Thoracic aorta endothelial cell (primary cell): ENCODE measurements around the gene CHD3. TPM values are rescaled to one million over a fixed set of nuclear protein-coding genes. Genes with fewer than 3 reads are reported as not detected.

Experiments used
- small RNA-seq: library from RNA; depleted of rRNA; stranded (forward); fragments of <200 nt; gene quantifications from one replicate; pipeline ENCODE3, GENCODE V24; 2012
- total RNA-seq: library from RNA; depleted of rRNA; stranded (reverse); fragments of >200 nt; gene quantifications from 2 replicates; pipeline ENCODE4 v1.2.3, GENCODE V29; 2012

The CHD3 gene
- 87.8 and 102 TPM in 2 replicates for total RNA-seq

DNA sequence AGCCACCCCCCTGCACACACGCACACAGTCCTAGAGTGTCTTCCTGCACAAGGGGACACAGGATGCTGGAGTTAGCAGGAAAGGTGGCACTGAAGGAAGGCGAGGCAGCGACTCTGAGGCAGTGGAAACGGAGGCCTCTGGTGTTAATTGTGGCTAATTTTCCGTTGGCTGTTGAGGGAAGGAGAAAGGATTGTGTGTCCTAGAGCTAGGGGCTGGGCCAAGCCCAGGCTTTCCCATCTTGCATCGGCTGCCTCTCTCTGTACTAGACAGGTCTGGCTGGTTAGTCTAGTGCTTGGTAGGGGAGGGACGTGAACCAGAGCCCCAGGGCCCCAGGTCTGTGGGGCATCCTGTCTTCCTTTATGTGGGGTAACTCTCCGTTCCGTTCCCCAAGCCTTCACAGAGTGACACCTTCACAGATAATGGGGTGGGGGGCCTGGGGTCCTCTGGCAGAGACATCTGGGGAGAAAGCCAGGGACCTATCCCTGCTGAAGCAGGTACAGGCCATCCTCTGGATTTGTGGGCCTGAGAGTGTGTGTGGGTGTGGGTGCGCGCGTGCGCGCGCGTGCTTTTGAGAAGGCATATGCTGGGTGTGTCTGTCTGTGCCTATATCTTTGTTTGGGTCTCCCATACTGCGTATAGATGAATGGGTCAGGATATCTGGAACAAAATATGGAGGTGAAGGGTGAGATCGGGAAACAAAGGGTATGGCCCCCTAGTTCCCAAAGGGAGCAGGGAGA lies at the start of gene CHD3:
TSS of gene CHD3 (plus strand) at position 606 of the 737 bp plus-strand sequence. CDS start 212 bp downstream, outside the sequence.

DNA sequence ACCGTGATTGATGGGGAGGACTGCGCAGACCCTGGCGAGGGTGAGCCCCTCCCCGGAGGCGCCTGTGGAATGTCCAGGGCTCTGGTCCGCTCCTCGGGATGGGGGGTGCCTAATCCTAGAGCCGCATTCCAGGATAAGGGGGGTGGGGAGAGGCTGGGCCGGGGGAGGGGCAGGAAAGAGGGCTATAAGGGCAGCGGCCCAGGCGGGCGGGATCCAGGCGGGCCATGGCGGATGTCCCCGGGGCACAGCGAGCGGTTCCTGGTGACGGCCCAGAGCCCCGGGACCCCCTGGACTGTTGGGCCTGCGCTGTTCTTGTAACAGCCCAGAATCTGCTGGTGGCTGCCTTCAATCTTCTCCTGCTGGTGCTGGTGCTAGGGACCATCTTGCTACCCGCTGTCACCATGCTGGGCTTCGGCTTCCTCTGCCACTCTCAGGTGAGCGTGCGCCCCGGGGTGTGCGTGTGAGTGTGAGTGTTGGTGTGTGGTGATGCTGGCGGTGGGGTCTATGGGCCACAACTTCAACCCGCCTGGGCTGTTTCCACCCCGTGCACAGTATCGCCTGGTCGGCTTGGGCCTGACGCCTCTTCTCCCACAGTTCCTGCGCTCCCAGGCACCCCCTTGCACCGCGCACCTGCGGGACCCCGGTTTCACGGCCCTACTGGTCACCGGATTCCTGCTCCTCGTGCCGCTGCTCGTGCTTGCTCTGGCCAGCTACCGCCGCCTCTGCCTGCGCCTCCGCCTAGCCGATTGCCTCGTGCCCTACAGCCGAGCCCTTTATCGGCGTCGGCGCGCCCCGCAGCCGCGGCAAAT lies 33.5 kb upstream of the CHD3 start, which contains the start of gene TMEM88:
TSS of gene TMEM88 (plus strand) at position 216 of the 809 bp plus-strand sequence. CDS start at position 225, 9 bp downstream.

DNA sequence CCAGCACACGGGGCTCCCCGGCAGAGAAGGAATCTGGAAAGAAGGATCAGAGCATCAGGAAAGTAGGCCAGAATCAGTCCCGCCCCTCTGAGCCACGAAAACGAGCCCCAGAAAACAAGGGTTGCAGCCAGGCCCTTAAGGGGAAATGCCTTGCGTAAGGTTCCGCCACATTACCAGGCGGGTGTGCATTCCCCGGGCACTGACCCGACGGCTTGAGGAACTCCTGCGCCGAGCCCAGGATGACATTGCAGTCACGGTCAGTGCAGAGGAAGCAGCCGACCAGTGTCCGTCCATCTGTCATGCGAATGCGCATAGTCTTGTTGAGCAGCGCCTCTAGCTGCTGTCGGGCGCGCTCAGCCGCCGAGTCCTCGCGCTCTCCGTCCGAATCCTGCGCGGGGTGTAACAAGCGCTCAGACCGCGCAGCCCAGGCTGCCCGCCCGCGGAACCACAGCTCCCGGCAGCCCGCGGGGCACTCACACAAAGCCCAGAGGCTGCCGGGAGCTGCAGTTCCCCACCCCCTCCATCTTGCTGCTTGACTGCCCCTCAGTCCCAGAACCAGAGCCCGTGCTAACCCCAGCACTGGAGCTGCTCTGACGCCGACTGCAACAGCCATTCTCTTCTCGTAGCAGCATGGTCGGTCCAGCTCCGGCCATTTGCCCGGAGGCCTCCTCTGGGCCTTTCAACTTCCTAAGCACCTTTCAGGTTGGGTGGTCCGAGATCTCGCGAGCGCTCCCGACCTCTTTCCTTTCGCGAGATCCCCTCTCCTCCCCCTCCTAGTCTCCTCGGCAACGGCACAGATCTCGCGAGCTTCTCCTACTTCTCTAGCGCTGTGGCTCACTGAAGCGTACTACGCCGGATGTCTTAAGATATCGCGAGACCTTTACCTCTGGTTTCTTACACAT lies 31.5 kb upstream of the CHD3 start, which contains the start of gene NAA38:
TSS of gene NAA38 (minus strand) at position 749 of the 902 bp plus-strand sequence. CDS start at position 653, 96 bp downstream.

DNA sequence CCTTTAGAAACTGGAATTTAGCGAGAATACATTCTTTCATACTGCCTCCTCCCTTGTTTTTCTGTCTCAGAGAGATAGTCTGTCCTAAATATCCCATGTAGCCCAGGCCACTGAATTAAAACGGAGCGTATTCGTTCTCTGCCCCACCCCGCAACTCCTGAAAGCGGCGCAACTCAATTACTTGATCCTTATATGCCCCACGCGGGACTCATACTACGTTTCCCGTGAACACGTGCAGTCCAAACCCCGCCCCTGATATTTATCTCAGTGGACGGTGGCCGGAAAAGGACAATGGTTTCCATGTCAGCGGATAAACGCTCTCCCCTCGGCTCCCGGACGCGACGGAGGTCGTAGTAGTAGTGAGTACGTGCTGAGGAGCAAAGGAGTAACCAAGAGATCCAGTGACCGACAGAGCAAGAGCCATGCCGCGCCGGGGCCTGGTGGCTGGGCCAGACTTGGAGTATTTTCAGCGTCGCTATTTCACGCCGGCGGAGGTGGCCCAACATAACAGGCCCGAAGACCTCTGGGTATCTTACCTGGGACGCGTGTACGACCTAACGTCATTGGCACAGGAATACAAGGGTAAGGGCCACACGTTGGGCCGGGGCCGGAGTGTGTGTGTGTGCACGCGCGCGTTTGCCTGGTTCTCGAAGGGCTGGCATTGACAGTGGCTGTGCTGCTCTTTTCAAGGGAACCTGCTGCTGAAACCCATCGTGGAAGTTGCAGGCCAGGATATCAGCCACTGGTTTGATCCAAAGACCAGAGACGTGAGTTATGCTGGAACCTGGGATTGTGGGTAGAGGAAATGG lies 30.7 kb upstream of the CHD3 start, which contains the start of gene CYB5D1:
TSS of gene CYB5D1 (plus strand) at position 291 of the 809 bp plus-strand sequence. CDS start at position 423, 132 bp downstream.

DNA sequence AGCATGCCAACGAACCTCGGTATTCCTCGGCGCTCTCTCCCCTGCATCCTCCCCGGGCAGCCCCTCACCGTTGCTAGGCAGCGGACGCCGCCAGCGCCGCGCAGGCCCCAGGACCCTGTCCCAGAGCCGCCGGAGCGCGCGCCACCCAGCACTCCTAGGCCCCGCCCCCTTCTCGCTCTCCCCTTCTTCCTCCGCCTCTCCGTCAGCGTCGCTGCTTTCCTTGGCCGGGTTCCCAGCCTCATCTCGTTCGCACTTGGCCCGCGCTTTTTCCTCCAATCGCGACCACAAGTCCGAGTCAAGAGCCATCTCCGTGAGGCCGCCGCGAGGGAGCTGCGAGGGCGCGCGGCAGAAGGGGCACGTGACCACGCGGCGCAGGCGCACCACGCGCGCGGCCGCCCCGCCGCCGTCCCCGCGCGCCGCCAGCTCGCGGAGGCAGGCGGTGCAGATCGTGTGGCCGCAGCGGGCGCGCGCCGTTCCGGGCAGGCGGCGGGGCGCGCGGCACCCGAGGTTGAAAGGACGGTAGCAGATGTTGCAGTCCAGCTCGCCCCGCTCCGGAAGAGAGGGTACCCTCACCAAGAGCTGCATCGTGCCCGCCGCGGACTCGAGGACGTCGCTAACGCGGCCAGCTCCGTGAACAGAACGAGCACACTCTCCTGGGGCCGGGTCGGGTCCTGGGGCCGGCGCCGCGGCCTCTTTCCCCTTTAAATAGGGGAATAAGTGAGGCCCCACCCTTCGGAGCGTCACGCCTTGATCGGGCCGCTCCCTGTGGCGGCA lies 27.2 kb downstream of the CHD3 start, which contains the start of gene RNF227:
TSS of gene RNF227 (minus strand) at position 679 of the 774 bp plus-strand sequence. CDS start at position 585, 94 bp downstream.

DNA sequence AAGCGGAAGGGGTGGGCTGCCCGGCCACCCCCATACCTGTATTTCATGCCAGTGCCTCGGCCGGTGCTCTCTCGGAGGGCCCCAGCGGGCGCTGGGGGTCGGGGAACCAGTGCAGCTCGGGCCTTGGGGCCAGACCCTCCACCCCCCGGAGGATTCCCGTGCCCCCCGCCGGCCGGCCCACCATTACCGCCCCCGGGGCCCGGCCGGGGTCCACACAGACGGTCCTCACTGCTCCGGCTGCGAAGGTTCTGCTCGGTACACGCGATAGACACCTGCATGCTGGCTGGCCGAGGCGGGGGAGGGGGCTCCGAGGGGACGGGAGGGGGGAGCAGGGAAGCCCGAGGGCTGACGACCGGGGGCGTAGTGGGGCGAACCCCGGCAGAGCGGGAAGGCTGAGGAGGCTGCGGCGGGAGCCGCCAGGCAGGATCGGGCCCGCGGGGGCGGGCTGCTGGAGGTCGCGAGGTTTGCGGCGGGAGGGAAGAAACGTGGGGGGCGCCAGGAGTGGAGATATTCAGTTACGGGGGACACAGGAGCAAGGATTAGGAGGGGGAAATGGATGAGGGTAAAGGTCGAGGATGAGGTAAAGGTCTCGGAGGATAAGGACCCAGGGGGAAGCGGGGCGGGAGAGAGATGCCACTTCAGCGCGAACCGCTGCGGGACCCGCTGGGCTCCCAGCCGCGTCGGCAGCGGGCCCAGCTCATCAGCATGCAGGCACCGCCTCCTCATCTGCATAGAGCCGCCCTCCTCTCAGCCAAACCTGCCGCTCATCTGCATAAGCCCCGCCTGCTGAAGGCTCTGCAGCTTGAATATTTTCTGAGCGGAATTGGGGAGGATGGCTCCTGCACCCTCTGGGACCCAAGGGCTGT lies 40.8 kb downstream of the CHD3 start, which contains the start of gene KCNAB3:
TSS of gene KCNAB3 (minus strand) at position 699 of the 866 bp plus-strand sequence. CDS start at position 278, 421 bp downstream.

DNA sequence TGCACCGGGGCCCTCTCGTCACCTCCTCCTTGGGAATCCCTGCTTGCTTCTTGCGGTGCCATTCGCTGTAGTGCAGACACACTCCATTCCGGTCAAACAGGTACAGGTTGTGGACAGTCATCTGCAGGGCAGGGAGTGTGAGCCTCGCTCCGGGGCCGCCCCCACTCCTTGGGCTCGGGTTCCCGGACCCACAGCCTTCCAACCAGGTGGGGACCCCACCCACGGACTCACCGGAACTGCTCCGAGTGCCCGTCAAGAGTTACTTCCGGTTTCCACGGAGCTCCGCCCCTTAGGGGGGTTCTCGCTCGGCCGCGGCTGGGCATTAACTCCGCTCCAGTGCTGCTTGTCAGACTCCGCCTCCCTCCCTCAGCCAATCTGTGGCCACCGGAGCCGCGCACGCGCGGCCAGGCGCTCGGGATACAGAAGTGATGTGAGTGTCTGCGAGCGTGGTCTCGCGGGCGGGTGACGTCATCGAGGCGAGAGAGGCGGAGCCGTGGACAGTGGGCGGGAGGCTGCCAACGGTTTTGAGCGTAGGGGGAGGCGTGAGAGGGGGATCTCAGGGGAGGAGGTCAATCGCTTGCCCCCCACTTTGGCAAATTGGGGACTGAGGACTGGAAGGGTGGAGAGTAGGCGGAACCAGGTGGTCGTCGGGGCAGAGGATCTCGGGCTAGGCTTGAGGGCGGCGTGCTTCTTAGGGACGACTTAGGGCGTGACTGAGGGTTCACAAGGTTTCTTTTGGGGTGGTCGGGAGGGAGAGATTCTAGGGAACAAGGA lies 43.3 kb downstream of the CHD3 start, which contains the start of the genes CNTROB and TRAPPC1:
TSS of gene CNTROB (plus strand) at position 498 of the 774 bp plus-strand sequence. CDS start 874 bp downstream, outside the sequence.
TSS of gene TRAPPC1 (minus strand) at position 238 of the 774 bp plus-strand sequence. CDS start at position 121, 117 bp downstream.

Small RNA genes within 50 kb of the gene (small RNA-seq; reads per million reads assigned to genes)
- gene SCARNA21: 5.8 reads per million, percentile 84 among the genes with 10 or more reads in this experiment

Other genes with a start within 250 kb of the CHD3 start
- not detected in 2 replicates for gene ATP1B2, start 237.9 kb upstream of the CHD3 start, total RNA-seq
- gene TP53, start 201.3 kb upstream of the CHD3 start, total RNA-seq: 84.7 and 89.0 TPM in 2 replicates
- gene WRAP53, start 200.3 kb upstream of the CHD3 start, total RNA-seq: 14.0 and 18.1 TPM in 2 replicates
- gene EFNB3, start 183.6 kb upstream of the CHD3 start, total RNA-seq: 0.36 and 0.53 TPM in 2 replicates
- gene DNAH2, start 171.0 kb upstream of the CHD3 start, total RNA-seq: 0.36 TPM in 1 of 2 replicates, not detected in the other
- 5.3 and 8.9 TPM in 2 replicates for gene KDM6B, start 54.6 kb upstream of the CHD3 start, total RNA-seq
- 6.5 and 32.5 TPM in 2 replicates for gene TMEM88, start 33.7 kb upstream of the CHD3 start, total RNA-seq
- 53.8 and 65.8 TPM in 2 replicates for gene NAA38, start 31.2 kb upstream of the CHD3 start, total RNA-seq
- 10.1 and 13.9 TPM in 2 replicates for gene CYB5D1, start 30.8 kb upstream of the CHD3 start, total RNA-seq
- gene RNF227, start 27.5 kb downstream of the CHD3 start, total RNA-seq: 0.80 and 2.2 TPM in 2 replicates
- 0.72 and 1.2 TPM in 2 replicates for gene KCNAB3, start 41.1 kb downstream of the CHD3 start, total RNA-seq
- 45.9 and 46.4 TPM in 2 replicates for gene TRAPPC1, start 43.2 kb downstream of the CHD3 start, total RNA-seq
- 21.4 and 28.9 TPM in 2 replicates for gene CNTROB, start 43.4 kb downstream of the CHD3 start, total RNA-seq
- gene GUCY2D, start 113.8 kb downstream of the CHD3 start, total RNA-seq: not detected in 2 replicates
- not detected in 2 replicates for gene ALOX15B, start 150.3 kb downstream of the CHD3 start, total RNA-seq
- not detected in 2 replicates for gene ALOX12B, start 198.9 kb downstream of the CHD3 start, total RNA-seq
- not detected in 2 replicates for gene ALOXE3, start 229.7 kb downstream of the CHD3 start, total RNA-seq
- gene HES7, start 235.3 kb downstream of the CHD3 start, total RNA-seq: 0.53 and 1.0 TPM in 2 replicates